ENCODE results near the gene DNAJC15. TPM values are rescaled to one million over a fixed set of nuclear protein-coding genes. Genes with fewer than 3 reads are reported as not detected.
A peak's percentile ranks its signal among the peaks of the same experiment; 100 is the strongest.

Gene DNAJC15
- total RNA-seq, 6 experiments from 2014 or later = 23.8 to 29.6 (median 25.8) TPM

GRCh38 chr13:43122791-43123190 lies 99.4 kb downstream of the DNAJC15 start:
- H3K36me3 Mint-ChIP-seq (ENCODE audit: low read depth) = no peaks in the 10 kb centered on the region
- peaks cover 3% of the 10 kb centered on the region for H3K27me3 Mint-ChIP-seq (ENCODE audit: insufficient read depth)
- no peak overlapping the region for H3K4me3 Mint-ChIP-seq
- H3K4me1 Mint-ChIP-seq (ENCODE audit: low read depth) = peaks cover 5% of the 10 kb centered on the region; the same call in 1 of the 2 replicates
- no peaks in the 10 kb centered on the region for H3K9me3 Mint-ChIP-seq
- no peak overlapping the region for H3K27ac Mint-ChIP-seq
- no peak for TF ChIP-seq CTCF (IDR thresholded peaks at IDR 0.05)
- DNase-seq = no peak

- Mint-ChIP-seq H3K27me3 (ENCODE audit: insufficient read depth) (peaks cover 5% of the 10 kb centered on the region), H3K36me3 (ENCODE audit: low read depth) (no peaks in the 10 kb centered on the region), H3K9me3 (no peaks in the 10 kb centered on the region), H3K4me1 (ENCODE audit: low read depth) (peaks cover 14% of the 10 kb centered on the region; the same call in 1 of the 2 replicates), H3K4me3 (no peak overlapping the region), H3K27ac (no peak overlapping the region)
- no peak for TF ChIP-seq CTCF (IDR thresholded peaks at IDR 0.05)
- no peak for DNase-seq
Observed at GRCh38 chr13:43123856-43124255, 100.5 kb downstream of the DNAJC15 start.

GRCh38 chr13:43124490-43124889 lies 101.1 kb downstream of the DNAJC15 start:
- H3K9me3 Mint-ChIP-seq = no peaks in the 10 kb centered on the region
- H3K27ac Mint-ChIP-seq = no peak overlapping the region
- TF ChIP-seq CTCF (IDR thresholded peaks at IDR 0.05) = no peak
- no peak for DNase-seq
- H3K4me3 Mint-ChIP-seq = no peak overlapping the region
- H3K36me3 Mint-ChIP-seq (ENCODE audit: low read depth) = no peaks in the 10 kb centered on the region
- H3K27me3 Mint-ChIP-seq (ENCODE audit: insufficient read depth) = peaks cover 5% of the 10 kb centered on the region
- peaks cover 20% of the 10 kb centered on the region; the same call in 1 of the 2 replicates for H3K4me1 Mint-ChIP-seq (ENCODE audit: low read depth)

DNA sequence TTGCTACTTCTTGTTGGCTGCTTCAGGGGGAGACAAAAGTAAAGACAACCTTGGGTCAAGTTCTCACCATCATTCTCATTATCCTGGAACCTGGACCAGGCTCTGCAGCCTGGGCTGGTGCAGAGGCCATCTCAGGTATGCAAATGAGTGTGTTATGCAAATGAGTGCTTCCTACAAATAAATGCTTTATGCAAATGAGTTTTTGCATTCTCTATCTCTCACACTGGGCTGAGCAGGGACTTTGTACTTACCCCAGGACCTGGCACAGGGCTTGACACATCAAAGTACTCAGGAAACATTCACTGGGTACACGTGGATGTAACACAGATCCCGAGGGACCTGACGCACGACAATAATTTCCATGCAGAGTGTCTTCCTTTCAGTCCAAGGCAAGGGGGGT lies 103.0 kb downstream of the DNAJC15 start:
- no peak for DNase-seq
- Mint-ChIP-seq H3K4me1 (ENCODE audit: low read depth) (peaks cover 20% of the 10 kb centered on the region; the same call in 1 of the 2 replicates), H3K27ac (no peak overlapping the region), H3K36me3 (ENCODE audit: low read depth) (no peaks in the 10 kb centered on the region), H3K27me3 (ENCODE audit: insufficient read depth) (peaks cover 5% of the 10 kb centered on the region), H3K4me3 (no peak overlapping the region), H3K9me3 (no peaks in the 10 kb centered on the region)
- TF ChIP-seq CTCF (IDR thresholded peaks at IDR 0.05) = no peak

GRCh38 chr13:43127103-43127798 lies 103.9 kb downstream of the DNAJC15 start:
- H3K27me3 Mint-ChIP-seq (ENCODE audit: insufficient read depth) = peaks cover 3% of the 10 kb centered on the region; the same call in 1 of the 2 replicates
- peak overlapping the region; percentile 0; the same call in 1 of the 2 replicates for H3K27ac Mint-ChIP-seq
- H3K4me1 Mint-ChIP-seq (ENCODE audit: low read depth) = peaks cover 24% of the 10 kb centered on the region
- no peak for DNase-seq
- no peaks in the 10 kb centered on the region for H3K36me3 Mint-ChIP-seq (ENCODE audit: low read depth)
- H3K4me3 Mint-ChIP-seq = no peak overlapping the region
- H3K9me3 Mint-ChIP-seq = no peaks in the 10 kb centered on the region
- TF ChIP-seq CTCF (IDR thresholded peaks at IDR 0.05) = no peak

All from HFFc6 (cell line).